NCI-H748 treated with DMSO at 0.1 percent for 48 hours (cell line): Measurements from ENCODE around the gene PLA2G2D.
"Not testable (repeated sequence)": the region's sequence is repeated elsewhere in the genome, so short reads cannot be mapped to it uniquely, and the experiment has no call there.

Experiments used
- DNase-seq: peaks from one replicate; lab custom pipeline; 2025; lab: John Stamatoyannopoulos, UW

The PLA2G2D gene

GRCh38 chr1:20142001-20142710 lies 22.8 kb upstream of the PLA2G2D start:
- no peak for DNase-seq

GRCh38 chr1:20141466-20141865 lies 22.1 kb upstream of the PLA2G2D start:
- no peak for DNase-seq

- no peak for DNase-seq
Measured at GRCh38 chr1:20141001-20141400, 21.7 kb upstream of the PLA2G2D start.

- DNase-seq = no peak
Measured at GRCh38 chr1:20139776-20140612, 20.7 kb upstream of the PLA2G2D start.

- DNase-seq = no peak
Measured at GRCh38 chr1:20138961-20139550, 19.7 kb upstream of the PLA2G2D start, which contains the start of gene PLA2G2F. Gene PLA2G2F (plus strand): TSS chr1:20139323. CDS start chr1:20139428, 105 bp downstream.

- DNase-seq = no peak
Measured at GRCh38 chr1:20138346-20138745, 19.0 kb upstream of the PLA2G2D start.

GRCh38 chr1:20137604-20138003 lies 18.3 kb upstream of the PLA2G2D start:
- DNase-seq = no peak

- no peak for DNase-seq
Measured at GRCh38 chr1:20137055-20137454, 17.7 kb upstream of the PLA2G2D start.

- no peak for DNase-seq
Measured at GRCh38 chr1:20136249-20136648, 16.9 kb upstream of the PLA2G2D start.

GRCh38 chr1:20134995-20135394 lies 15.7 kb upstream of the PLA2G2D start:
- no peak for DNase-seq

GRCh38 chr1:20130518-20130917 lies 11.2 kb upstream of the PLA2G2D start:
- DNase-seq = not testable (repeated sequence)

GRCh38 chr1:20126806-20127440 lies 7.6 kb upstream of the PLA2G2D start:
- no peak for DNase-seq

GRCh38 chr1:20126041-20126805 lies 6.9 kb upstream of the PLA2G2D start:
- no peak for DNase-seq

- no peak for DNase-seq
Measured at GRCh38 chr1:20125100-20125499, 5.8 kb upstream of the PLA2G2D start.

- DNase-seq = no peak
Measured at GRCh38 chr1:20124456-20125057, 5.2 kb upstream of the PLA2G2D start.

GRCh38 chr1:20123722-20124455 lies 4.6 kb upstream of the PLA2G2D start:
- DNase-seq = no peak

GRCh38 chr1:20120796-20121195 lies 1.5 kb upstream of the PLA2G2D start:
- DNase-seq = no peak

- no peak for DNase-seq
Measured at GRCh38 chr1:20117236-20117635, 2.1 kb downstream of the PLA2G2D start.

GRCh38 chr1:20115916-20116315 lies 3.4 kb downstream of the PLA2G2D start:
- DNase-seq = no peak

GRCh38 chr1:20115479-20115878 lies 3.9 kb downstream of the PLA2G2D start:
- no peak for DNase-seq
